HL-60 (cell line): ENCODE data around the gene SLC46A1.

Experiments used
- DNase-seq, 2 experiments: peaks; one replicate each; pipeline ENCODE4 v3.0.0-alpha.2; 2010 to 2020; ENCODE audit warnings: low read depth in 1 of 2, low spot score in 1 of 2
- H3K27ac ChIP-seq: fragments of 250-450 bp; sonication (Bioruptor Pico); replicated peaks from 2 replicates; pipeline ENCODE4 v1.5.1; 2020; ENCODE audit warnings: mild to moderate bottlenecking, moderate library complexity
- H3K27me3 ChIP-seq: fragments of 250-450 bp; sonication (Bioruptor Pico); 2 replicates; pipeline ENCODE4 v1.5.1; 2021; ENCODE audit warnings: mild to moderate bottlenecking, moderate library complexity; ENCODE audit not compliant: insufficient read depth, poor library complexity, severe bottlenecking
- H3K4me3 ChIP-seq: replicated peaks from 2 replicates; pipeline ENCODE4 v1.5.1; 2011; ENCODE audit warnings: mild to moderate bottlenecking, control low read depth, low read length; ENCODE audit not compliant: insufficient read depth
- GABPA ChIP-seq: IDR thresholded peaks from 2 replicates; pipeline ENCODE4 v1.6.1; 2012; ENCODE audit warnings: low read depth
- POLR2AphosphoS5 ChIP-seq: IDR thresholded peaks from 2 replicates; pipeline ENCODE4 v1.6.1; 2012; ENCODE audit warnings: low read depth
- SPI1 ChIP-seq: IDR thresholded peaks from 2 replicates; pipeline ENCODE4 v1.6.1; 2012; ENCODE audit warnings: low read depth, mild to moderate bottlenecking, borderline replicate concordance
- TF ChIP-seq, protein P1 (sequence below): IDR thresholded peaks from one replicate; pipeline ENCODE4 v1.5.1; 2011; ENCODE audit warnings: low read length, control low read depth, inconsistent platforms; ENCODE audit not compliant: insufficient read depth
- TF ChIP-seq, protein P2 (sequence below): IDR thresholded peaks from 2 replicates; pipeline ENCODE4 v1.6.1; 2012; ENCODE audit warnings: low read depth; ENCODE audit not compliant: insufficient replicate concordance

SLC46A1 gene

DNA sequence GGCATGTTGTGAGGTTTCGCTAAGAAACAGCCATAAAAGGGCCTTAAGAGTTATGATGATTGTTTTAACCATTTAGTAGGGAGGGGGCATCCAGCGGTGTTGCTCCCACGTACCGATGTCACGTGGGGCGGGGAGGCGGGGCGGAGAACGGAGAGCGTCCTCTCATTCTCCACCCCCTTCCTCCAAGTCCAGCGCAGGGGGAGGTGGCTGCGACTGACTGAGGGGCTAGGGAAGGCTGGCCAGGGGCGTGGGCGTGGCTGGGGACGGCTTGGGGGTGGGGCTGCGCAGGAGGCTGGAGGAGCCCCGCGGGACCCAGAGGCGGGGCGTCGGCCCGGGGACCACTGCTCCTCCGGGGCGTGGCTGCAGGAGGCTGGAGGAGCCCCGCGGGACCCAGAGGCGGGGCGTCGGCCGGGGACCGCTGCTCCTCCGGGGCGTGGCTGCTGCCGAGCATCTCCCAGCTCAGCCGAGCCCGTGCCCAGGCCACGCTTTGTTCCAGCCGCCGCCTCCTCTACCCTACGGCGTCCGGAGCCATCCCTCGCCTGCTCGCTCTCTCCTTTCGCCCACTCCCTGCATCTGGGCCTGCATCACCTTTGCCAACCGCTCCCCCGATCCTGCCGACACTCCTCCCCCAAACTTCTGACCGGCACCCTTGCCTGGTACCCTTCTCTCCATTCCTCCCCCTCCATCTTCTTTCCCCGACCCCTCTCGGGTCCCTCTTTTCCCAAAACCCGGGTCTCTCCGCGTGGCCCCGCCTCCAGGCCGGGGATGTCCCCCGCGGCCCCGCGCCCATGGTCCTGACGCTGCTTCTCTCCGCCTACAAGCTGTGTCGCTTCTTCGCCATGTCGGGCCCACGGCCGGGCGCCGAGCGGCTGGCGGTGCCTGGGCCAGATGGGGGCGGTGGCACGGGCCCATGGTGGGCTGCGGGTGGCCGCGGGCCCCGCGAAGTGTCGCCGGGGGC is 34.5 kb downstream of the SLC46A1 start, which contains the start of gene SARM1:
SARM1 (plus strand) TSS at position 450 of the 958 bp plus-strand sequence; CDS start at position 789, 339 bp downstream.
- no peak within 1 kb of the TSS for H3K4me3 ChIP-seq
- peaks cover 12% of the 10 kb centered on the region for H3K27me3 ChIP-seq
- H3K27ac ChIP-seq: no peak within 1 kb of the TSS
- TF ChIP-seq SPI1: no peak
- TF ChIP-seq GABPA: no peak
- TF ChIP-seq POLR2AphosphoS5: no peak
- TF ChIP-seq, protein P1, sequence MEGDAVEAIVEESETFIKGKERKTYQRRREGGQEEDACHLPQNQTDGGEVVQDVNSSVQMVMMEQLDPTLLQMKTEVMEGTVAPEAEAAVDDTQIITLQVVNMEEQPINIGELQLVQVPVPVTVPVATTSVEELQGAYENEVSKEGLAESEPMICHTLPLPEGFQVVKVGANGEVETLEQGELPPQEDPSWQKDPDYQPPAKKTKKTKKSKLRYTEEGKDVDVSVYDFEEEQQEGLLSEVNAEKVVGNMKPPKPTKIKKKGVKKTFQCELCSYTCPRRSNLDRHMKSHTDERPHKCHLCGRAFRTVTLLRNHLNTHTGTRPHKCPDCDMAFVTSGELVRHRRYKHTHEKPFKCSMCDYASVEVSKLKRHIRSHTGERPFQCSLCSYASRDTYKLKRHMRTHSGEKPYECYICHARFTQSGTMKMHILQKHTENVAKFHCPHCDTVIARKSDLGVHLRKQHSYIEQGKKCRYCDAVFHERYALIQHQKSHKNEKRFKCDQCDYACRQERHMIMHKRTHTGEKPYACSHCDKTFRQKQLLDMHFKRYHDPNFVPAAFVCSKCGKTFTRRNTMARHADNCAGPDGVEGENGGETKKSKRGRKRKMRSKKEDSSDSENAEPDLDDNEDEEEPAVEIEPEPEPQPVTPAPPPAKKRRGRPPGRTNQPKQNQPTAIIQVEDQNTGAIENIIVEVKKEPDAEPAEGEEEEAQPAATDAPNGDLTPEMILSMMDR: no peak
- TF ChIP-seq, protein P2, sequence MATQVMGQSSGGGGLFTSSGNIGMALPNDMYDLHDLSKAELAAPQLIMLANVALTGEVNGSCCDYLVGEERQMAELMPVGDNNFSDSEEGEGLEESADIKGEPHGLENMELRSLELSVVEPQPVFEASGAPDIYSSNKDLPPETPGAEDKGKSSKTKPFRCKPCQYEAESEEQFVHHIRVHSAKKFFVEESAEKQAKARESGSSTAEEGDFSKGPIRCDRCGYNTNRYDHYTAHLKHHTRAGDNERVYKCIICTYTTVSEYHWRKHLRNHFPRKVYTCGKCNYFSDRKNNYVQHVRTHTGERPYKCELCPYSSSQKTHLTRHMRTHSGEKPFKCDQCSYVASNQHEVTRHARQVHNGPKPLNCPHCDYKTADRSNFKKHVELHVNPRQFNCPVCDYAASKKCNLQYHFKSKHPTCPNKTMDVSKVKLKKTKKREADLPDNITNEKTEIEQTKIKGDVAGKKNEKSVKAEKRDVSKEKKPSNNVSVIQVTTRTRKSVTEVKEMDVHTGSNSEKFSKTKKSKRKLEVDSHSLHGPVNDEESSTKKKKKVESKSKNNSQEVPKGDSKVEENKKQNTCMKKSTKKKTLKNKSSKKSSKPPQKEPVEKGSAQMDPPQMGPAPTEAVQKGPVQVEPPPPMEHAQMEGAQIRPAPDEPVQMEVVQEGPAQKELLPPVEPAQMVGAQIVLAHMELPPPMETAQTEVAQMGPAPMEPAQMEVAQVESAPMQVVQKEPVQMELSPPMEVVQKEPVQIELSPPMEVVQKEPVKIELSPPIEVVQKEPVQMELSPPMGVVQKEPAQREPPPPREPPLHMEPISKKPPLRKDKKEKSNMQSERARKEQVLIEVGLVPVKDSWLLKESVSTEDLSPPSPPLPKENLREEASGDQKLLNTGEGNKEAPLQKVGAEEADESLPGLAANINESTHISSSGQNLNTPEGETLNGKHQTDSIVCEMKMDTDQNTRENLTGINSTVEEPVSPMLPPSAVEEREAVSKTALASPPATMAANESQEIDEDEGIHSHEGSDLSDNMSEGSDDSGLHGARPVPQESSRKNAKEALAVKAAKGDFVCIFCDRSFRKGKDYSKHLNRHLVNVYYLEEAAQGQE: no peak
- no peak for DNase-seq

DNA sequence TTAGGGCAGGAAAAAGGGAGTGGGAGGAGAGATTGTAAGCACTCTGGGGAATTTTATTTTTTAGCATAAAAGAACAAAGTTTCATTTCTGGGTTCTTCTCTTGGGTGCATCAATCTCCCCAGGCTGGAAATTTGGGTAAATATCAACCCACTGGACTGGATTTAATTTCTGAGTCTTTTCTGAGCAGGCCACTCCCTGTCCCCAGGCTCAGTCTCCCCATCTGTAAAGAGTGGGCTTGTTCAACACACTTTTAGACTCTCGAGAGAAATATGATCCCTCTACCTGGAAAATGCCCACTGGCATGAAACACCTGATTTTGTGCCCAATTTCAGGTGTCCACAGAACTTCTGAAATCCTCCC is 35.3 kb downstream of the SLC46A1 start:
- H3K27me3 ChIP-seq: peaks cover 12% of the 10 kb centered on the region
- TF ChIP-seq GABPA (no peak), SPI1 (no peak), POLR2AphosphoS5 (no peak)
- TF ChIP-seq, protein P2: no peak
- TF ChIP-seq, protein P1: no peak
- no peak overlapping the region for H3K4me3 ChIP-seq
- no peak overlapping the region for H3K27ac ChIP-seq
- DNase-seq: no peak

DNA sequence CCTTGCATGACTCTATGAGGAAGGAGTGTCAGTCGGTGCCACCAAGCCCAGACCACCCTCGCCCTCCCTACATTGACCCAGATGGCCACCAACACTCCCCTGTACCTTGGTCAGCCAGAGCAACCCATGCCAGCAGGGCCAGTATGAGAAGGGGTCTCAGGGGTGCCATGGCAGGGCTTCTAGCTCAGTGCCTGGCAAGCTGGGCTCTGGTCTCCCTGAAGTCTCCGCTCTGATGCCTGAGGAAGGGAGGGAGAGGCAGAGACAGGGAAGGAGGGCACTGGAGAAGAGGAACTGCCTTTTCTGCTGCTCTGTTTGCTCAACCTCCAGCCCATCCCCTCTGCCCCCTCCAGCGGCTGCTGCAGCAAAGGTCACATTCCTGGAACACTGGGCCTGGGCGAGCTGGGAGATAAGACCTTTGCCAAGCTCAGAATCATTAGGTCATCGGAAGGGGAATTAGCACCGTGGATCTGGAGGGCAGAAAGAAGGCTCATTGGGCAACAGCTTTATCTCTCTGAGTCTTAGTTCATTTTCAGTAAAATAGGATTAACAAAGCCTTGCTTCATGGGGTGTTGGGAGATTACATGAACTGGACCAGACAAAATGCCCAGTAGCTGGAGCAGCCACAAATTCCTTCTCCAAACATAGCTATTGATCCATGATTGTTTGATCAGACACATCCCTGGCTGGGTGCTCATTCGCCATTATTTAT is 35.8 kb downstream of the SLC46A1 start, which contains the start of gene VTN:
VTN (minus strand) TSS at position 273 of the 709 bp plus-strand sequence; CDS start at position 169, 104 bp downstream.
- no peak within 1 kb of the TSS for H3K4me3 ChIP-seq
- H3K27me3 ChIP-seq: peaks cover 12% of the 10 kb centered on the region
- H3K27ac ChIP-seq: no peak within 1 kb of the TSS
- TF ChIP-seq, protein P1: no peak
- TF ChIP-seq SPI1 (peak; percentile 79; the same call in 1 of the 2 replicates), POLR2AphosphoS5 (no peak)
- TF ChIP-seq, protein P2: no peak
- peak; percentile 42 to 60 for DNase-seq
